ENCODE results near the gene KDELR1.

GRCh38 chr19:48373567-48373966, 17.8 kb downstream of the KDELR1 start:
- TF ChIP-seq CTCF (IDR thresholded peaks at IDR 0.05): no peak
- no peak for TF ChIP-seq POLR2AphosphoS5 (IDR thresholded peaks at IDR 0.05; ENCODE audit: low read depth, low read length)
- TF ChIP-seq, protein P1, sequence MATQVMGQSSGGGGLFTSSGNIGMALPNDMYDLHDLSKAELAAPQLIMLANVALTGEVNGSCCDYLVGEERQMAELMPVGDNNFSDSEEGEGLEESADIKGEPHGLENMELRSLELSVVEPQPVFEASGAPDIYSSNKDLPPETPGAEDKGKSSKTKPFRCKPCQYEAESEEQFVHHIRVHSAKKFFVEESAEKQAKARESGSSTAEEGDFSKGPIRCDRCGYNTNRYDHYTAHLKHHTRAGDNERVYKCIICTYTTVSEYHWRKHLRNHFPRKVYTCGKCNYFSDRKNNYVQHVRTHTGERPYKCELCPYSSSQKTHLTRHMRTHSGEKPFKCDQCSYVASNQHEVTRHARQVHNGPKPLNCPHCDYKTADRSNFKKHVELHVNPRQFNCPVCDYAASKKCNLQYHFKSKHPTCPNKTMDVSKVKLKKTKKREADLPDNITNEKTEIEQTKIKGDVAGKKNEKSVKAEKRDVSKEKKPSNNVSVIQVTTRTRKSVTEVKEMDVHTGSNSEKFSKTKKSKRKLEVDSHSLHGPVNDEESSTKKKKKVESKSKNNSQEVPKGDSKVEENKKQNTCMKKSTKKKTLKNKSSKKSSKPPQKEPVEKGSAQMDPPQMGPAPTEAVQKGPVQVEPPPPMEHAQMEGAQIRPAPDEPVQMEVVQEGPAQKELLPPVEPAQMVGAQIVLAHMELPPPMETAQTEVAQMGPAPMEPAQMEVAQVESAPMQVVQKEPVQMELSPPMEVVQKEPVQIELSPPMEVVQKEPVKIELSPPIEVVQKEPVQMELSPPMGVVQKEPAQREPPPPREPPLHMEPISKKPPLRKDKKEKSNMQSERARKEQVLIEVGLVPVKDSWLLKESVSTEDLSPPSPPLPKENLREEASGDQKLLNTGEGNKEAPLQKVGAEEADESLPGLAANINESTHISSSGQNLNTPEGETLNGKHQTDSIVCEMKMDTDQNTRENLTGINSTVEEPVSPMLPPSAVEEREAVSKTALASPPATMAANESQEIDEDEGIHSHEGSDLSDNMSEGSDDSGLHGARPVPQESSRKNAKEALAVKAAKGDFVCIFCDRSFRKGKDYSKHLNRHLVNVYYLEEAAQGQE (IDR thresholded peaks at IDR 0.05; ENCODE audit: insufficient read depth in 1 of 2, low read depth in 2 of 2, low read length in 1 of 2): no peak
- TF ChIP-seq TCF7L2 (IDR thresholded peaks at IDR 0.05; ENCODE audit: low read depth, low read length): no peak

Data from Panc1 (cell line).